ENCODE data around the gene MYLK3.

- TF ChIP-seq CTCF (IDR thresholded peaks at IDR 0.05) = no peak
- no peak for TF ChIP-seq POLR2A (IDR thresholded peaks at IDR 0.05)
These were observed 36.8 kb downstream of the MYLK3 start for GRCh38 chr16:46711106-46712058.

Measured in right lobe of liver (tissue), 4 donors.